SK-N-MC (cell line): ENCODE results near the gene SLAMF8.

Source experiments
- EZH2 ChIP-seq: fragments of 200-600 bp; sonication (generic); IDR thresholded peaks from one replicate; pipeline ENCODE4 v1.6.1; 2017; ENCODE audit warnings: antibody characterized with exemption
- POLR2AphosphoS5 ChIP-seq: IDR thresholded peaks from 2 replicates; pipeline ENCODE4 v1.6.1; 2012; ENCODE audit warnings: mild to moderate bottlenecking, low read depth, low read length, borderline replicate concordance

- no peak for TF ChIP-seq EZH2
- no peak; the same call in 1 of the 2 replicates for TF ChIP-seq POLR2AphosphoS5
Measured at GRCh38 chr1:159780583-159781582, 45.8 kb upstream of the SLAMF8 start, which contains the start of gene DUSP23.
